SIG-M5 treated with dmso at 0.1 percent for 504 hours (cell line): Measurements from ENCODE around the gene MSRB2.

ENCODE experiments used
- DNase-seq: peaks from one replicate; lab custom pipeline; 2025; ENCODE audit not compliant: unreplicated experiment; lab: John Stamatoyannopoulos, UW

The MSRB2 gene

DNA sequence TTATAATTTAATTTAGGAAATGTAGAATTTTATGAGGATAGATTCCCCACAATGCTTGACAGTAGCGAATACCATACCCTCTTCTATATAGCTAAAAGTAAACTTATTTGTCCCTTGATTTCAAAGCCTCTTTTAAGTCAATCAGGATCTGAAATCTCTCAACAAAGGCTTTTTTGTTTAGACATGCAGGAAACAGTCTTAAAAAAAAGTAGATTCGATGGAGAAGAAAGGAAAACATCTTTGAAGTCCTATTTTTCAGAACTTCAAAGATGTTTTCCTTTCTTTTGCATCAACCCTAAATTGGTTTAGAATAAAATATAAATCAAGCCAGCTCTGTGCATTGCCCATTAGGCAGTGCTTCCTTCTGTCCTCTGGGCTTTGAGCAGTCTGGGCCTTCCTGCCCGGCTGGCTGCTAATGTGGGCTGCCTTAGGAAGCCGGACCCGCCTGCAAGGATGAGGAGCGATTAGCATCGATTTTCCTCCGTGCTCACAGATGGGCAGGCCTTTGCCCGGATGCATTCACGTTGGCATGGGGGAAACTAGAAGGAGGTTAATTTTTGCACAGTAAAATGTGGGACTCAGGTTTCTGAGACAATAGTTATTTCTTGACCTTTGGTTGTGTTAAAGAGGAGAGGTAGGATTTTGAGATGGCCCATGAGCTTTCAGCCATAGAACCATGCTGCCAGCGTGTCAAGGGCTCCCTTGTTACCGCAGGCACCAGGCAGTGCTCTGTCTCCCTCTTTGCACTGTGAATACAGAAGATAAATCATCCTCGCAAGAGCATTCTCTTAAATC lies 15.5 kb downstream of the MSRB2 start:
- no peak for DNase-seq

DNA sequence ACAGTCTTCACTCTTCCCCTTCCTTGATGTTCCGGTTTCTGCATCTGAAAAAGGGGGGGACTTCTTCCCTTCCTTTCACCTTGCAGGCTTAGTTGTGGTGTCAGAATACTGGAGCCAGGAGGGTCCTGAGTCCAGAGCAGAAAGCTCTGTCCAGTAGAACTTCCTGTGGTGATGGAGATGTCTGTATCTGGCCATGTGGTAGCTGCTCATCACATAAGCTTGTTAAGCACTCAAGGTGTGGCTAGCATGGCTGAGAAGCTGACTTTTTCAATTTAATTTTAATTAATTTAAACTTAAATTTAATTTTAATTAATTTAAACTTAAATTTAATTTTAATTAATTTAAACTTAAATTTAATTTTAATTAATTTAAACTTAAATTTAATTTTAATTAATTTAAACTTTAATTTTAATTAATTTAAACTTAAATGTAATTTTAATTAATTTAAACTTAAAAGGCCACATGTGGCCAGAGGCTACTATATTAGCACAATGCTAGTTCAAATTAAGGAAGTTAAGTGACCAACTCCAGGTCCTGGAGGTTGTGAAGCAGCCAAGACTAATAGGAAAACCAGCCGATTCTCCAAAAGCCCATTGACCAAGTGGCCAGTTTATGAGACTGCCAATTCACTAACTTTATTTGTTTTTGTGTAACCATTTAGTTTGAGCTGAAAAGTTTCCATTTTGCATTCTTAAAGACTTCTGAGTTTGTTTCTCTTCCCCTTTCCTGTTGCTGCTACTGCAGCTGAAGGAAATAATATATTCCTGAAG lies 16.3 kb downstream of the MSRB2 start:
- no peak for DNase-seq

DNA sequence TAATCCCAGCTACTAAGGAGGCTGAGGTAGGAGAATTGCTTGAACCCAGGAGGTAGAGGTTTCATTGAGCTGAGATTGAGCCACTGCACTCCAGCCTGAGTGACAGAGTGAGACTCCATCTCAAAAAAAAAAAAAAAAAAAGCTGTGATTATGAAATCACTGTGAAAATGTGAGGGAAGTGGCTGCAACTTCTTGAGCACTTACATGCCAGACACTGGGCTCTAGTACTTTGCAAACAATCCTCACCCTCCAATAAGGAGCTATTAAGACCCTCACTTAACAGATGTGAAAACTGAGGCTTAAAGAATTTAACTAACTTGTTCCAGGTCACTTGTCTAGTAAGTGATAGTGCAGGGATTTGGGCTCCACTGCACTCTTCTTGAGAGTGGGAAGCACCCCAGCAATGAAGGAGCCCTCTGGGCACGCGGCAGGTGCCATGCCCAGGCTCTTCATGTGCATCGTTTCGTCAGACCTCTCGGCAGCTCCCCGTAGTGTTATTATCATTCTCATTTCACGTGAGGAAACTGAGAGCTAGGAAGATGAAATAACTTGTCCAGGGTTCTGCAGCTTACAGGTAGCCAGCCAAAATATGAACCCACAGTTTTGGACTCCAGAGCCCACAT lies 19.0 kb downstream of the MSRB2 start:
- DNase-seq = no peak

DNA sequence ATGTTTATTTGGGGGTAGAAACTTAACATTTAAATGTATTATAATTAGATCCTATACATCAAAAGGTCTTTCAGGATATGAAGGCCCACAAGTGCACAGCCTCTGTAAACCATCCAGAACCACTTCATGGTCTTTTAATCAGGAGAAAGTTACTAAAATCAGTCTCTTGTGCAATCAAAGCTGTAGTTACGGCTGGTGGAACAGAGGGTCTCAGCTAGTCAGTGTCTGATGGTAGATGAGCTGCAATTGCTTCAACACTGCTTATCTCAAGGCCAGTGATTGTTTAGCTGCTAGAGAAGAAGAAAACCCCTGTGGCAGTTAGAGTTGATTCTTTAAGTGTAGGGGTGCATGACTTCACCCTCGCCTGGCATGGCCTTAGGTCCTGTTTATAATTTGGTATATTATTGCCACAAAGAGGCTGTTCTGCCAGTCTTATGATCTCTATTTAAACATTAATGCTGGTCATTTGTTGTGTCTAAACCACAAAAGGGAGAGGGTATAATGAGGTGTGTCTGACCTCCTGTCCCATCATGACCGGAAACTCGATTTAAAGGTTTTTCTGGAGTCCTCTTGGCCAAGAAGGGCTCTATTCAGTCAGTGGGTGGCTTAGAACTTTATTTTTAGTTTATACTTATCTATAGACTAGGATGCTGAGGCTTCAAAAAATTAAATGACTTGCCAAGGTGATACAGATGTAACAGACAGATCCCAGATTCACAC lies 21.3 kb downstream of the MSRB2 start:
- no peak for DNase-seq

DNA sequence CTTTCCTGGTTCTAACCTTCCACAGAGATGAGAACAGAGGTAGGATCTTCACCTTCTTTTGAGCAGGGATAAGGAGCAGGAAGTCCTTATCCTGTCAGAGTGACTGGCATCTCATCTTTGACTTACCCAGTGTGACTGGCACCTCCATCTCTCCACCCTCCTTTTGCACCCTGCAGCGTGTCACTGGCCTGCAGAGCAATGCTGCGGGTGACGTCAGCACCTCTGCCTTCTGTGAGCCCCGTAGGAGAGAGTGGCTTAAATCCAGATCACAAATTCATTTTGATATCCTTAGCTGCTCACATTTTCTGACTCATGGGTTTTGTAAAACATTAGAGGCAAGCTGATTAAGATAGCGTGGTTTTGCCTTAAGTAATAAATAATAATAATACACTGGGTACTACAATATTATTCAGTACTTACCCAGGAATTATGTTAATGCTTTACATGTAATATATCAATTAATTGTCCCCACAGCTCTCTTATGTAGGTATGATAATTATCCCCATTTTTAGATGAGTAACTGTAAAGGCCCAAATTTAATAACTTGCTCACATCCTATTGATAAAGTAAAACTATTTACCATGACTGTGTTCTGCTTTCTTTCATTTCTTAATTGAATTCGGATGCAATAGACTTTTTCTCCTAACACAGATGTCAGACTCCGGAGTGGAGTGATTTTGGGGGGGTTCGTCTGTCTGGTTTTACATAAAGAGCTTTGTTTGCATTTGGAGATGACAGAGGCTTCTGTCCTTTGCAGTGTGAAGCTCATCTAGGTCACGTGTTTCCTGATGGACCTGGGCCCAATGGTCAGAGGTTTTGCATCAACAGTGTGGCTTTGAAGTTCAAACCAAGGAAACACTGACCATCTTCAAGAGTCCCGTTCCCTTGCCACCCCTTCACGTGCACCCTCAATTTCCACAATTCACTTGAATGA lies 24.9 kb downstream of the MSRB2 start:
- no peak for DNase-seq

DNA sequence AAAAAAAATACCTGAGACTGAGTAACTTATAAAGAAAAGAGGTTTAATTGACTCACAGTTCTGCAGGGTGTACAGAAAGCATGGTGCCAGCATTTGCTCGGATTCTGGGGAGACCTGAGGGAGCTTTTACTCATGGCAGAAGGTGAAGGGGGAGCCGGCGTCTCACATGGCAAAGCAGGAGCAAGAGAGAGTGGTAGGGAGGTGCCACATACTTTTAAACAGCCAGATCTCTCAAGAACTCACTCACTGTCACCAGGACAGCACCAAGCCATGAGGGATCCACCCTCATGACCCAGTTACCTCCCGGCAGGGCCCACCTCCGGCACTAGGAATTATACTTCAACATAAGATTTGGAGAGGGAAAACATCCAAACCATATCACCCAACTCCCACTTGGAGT lies 25.8 kb downstream of the MSRB2 start:
- no peak for DNase-seq

DNA sequence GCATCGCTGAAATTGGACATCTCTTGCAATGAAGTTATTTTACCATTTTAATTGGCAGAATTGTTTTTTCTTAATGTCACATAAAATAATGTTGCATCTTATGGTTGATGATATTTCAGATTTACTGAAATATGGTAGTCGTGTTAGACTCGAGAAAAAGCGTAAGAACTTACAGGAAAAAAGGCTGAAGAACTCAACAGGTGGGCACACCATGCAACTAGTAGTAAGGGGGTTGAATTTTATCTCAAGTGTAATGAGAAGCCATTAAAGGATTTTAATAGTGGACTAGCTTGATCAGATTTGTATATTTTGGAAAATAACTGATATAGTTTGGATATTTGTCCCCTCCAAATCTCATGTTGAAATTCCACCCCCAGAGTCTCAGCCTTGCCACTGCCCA lies 41.1 kb downstream of the MSRB2 start:
- DNase-seq = no peak

DNA sequence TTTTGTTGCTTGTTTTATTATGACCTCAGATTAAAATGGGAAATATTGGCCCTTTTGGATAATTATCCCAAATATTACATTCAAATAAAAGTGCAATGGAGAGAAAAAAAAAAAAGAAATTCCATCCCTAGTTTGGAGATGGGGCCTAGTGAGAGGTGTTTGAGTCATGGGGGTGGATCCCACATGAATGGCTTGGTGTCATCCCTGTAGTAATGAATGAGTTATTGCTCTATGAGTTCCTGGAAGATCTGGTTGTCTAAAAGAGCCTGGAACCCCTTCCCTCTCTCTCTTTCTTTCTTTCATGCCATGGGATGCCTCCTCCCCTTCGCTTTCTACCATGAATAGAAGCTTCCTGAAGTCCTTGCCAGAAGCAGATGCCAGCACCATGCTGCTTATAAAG lies 44.3 kb downstream of the MSRB2 start:
- DNase-seq = no peak

DNA sequence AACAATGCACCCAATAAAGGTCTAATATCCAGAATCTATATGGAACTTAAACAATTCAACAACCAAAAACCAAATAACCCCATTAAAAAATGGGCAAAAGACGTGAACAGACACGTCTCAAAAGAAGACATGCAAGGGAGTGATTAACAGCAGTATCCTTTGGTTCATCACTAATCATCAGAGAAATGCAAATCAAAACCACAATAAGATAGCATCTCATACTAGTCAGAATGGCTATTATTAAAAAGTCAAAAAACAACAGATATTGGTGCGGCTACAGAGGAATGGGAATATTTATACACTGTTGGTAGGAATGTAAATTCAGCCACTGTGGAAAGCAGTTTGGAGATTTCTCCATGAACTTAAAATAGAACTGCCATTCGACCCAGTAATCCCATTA lies 46.6 kb downstream of the MSRB2 start:
- DNase-seq = no peak

DNA sequence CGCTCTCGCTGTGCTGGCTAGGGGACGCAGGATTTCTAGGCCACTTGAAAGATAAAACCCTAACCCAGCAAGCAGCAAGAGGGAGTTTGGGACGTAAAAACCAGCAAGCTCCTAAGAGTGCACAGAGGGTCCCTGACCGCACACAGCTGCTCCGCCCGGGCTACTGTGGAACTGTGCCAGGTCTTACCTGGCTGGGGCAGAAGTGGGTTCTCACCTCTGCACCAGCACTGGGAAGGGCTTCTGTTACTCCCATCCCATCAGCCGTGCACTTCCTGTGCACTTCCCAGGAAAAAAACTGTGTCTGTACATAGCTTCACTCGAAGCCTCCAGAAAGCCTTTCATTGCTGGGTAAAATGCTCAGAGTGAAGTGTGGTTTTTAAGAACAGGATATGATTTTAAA lies 50.9 kb downstream of the MSRB2 start:
- DNase-seq = no peak

DNA sequence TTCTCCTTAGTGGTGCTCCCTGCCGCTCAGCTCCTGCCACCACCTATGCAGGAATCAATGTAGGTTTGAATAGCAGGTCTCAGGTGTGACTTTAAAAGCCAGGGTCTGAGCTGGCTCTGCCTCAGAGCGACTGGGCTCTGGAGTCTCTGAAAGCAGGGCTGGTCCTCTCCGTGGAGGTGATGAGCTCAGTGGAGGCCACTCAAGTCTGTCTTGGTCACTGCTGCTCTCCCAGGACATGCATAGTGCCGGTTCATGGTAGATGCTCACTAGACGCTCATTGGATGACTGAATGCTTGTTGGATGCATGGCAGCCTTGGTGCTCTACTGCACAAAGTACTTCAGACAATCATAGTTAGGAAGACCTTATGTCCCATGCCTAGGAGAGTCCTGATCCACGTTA lies 51.7 kb downstream of the MSRB2 start:
- DNase-seq = no peak

DNA sequence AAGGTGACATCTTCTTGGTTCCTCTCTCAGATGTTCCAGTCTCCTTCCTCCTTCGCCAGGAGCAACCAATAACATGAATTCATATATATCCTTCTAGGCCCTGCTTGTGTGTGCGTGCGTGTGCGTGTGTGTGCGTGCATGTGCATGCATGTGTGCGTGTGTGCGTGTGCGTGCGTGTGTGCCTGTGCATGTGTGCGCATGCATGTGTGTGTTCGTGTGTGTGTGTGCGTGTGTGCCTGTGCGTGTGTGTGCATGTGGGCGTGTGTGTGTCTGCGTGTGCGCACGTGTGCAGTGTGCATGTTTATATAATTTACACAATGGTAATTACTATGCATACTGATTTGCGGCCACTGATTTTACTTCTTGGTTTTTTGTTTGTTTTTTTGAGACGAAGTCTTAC lies 52.8 kb downstream of the MSRB2 start:
- DNase-seq = no peak

DNA sequence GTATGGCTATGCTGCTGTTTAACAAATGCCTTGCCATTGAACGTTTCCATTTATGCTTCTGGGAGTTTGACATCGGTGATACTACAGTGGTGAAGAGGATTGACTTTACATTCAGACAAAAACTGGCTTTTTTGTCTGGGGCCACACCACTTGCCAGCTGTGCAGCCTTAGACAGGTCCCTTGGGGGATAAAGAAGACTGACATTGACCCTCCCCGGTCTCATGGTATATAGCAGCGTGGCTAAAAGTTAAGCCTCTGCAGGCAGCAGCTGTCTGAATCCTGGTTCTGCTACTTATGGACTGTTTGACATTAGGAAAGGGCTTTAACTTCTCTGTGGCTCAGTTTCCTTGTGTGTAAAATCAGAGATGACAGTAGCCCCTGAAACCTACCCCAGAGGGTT lies 54.7 kb downstream of the MSRB2 start:
- DNase-seq = no peak

DNA sequence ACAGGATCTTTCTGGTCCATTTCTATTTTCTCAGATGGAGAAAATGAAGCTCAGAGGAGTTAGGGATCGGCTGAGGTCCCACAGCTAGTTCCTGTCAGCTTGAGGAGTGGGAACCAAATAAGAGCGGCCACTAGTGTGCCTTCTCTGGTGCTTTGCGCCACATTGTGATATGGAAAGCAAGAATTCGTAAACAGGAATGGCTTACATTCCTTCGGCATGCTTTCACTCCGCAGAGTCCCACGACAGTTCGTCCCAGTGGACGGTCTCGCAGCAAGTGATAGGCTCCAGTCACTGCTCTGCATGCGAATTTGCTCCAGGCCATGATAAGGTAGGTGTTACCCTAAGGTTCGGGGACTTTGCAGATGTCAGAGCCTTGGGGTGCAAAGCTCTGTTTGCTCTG lies 55.2 kb downstream of the MSRB2 start:
- DNase-seq = no peak

DNA sequence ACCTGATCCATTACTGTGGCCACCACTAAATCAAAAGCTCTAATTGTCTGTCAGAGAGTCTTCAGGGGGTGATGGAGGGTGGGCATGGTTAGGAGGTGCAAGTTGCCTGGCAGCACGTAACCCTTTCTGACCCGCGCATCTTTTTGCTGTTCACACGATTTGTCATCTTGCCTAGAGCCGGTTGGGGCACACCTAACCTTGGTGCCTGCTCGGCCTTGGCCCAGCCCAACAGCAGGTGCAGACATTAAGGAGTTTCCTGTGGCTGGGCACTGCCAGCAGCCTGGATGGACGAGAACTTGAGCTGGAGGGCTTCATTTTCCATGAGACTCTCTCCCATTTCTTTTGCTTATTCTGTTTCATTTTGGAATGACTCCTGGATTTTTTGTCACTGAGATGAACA lies 55.7 kb downstream of the MSRB2 start:
- no peak for DNase-seq

DNA sequence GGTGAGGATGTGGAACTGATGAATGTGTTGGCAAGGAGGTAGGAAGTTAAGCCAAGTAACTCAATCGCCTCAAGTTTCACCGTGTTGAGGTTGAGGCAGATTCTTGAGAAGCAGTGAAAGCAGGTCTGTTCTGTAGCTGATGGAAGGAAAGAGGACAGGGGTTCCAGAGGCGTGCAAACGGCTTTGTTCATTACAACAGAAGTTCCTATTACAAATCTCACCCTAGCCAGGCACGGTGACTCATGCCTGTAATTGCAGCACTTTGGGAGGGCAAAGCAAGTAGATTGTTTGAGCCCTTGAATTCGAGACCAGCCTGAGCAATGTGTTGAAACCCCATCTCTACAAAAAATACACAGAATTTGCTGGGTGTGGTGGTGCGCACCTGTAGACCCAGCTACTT lies 59.8 kb downstream of the MSRB2 start:
- DNase-seq = peak; percentile 20

DNA sequence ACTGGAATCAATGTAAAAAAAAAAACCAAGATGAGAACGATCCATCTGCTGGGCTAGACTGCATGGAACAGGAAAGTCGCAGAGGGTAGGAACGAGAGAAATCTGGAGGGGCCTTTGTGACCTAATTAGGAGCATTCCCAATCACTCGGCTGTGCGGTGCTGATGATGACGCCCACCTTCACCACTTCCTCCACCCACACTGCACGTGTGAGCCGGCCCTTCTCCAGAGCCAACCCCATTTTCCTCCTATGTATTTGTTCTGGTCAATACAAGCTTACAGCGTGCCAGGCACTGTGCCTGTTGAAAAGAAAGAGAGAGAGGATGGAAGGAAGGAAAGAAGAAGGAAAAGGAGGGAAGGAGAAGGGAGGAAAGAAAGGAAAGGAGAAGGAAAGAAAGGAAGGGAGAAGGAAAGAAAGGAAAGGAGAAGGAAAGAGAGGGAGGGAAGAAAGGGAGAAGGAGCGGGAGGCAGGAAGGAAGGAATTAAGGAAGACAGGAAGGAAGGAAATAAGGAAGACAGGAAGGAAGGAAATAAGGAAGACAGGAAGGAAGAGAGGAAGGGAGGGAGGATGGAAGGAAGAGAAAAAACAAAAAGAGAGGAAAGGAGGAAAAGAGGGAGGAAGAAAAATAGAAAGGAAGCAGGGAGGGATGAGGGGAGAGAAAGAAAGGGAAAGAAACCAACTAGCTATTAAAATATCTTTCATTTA lies 61.2 kb downstream of the MSRB2 start:
- DNase-seq = no peak

DNA sequence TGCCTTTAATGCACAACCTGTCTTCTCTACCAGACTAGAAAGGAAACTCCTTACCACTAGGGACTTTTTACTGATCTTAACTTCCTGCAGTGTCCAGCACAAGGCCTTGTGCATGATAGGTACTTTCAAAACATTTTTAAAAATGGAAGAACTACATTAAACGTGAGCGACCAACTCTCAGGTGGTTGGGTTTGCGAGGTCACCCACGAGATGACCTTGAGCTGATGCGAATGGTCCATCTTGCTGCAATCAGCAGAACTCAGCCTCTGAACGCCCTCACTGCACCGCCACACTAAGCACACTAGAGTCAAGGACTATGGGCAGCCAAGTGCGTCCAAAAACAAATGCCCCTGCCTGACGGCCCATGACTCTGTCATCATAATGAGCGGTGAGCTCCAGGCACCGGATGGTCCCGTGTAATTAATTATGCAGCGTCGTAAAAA lies 61.9 kb downstream of the MSRB2 start:
- no peak for DNase-seq

DNA sequence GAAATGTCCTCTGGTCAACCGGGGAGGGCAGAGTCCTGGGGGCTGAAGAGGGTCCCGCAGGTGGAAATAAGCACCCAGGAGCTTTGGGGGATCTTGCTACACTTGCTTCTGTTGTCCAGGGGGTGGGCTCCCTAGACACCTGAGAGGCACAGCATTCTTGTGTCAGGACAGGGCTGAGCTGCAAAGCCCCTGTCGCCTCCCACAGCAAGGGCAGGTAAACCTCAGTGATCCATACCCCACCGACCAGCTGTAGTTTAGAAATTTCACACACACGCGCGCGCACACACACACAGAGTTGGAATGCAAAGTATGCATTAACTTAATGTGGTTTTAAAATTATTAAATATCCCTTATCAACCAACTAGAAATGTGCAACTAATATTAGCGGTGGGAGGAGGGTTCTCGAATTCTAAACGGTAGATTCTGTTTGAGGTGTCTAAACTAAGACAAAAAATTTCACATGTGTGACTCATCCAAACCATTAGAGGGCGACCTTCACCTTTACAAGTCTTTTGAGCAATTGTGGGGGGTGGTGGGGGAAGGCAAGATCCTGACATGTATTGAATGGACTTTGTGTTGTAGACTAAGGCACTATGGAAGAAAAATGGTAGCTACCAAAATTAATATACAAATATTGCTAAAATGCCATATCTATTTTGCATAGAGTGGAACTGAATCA lies 62.5 kb downstream of the MSRB2 start:
- DNase-seq = peak; percentile 37
